T47D (cell line): ENCODE data around the gene PRKG1.

Source experiments
- DNase-seq, 2 experiments: peaks; one replicate each; pipeline versions ENCODE4 v3.0.0 to v3.0.0-alpha.2; 2011 to 2012; ENCODE audit warnings: low read depth in 1 of 2, low spot score in 1 of 2
- JUND ChIP-seq: IDR thresholded peaks from 2 replicates; pipeline ENCODE4 v1.6.1; 2012; ENCODE audit warnings: low read depth
- in situ Hi-C: cut with HindIII; loops from 2 replicates; pipeline ENCODE4 v1.10.0; 2016; ENCODE audit warnings: low sequenced_read_pairs, low pct_unique_long_range_greater_than_20kb

Gene PRKG1

DNA sequence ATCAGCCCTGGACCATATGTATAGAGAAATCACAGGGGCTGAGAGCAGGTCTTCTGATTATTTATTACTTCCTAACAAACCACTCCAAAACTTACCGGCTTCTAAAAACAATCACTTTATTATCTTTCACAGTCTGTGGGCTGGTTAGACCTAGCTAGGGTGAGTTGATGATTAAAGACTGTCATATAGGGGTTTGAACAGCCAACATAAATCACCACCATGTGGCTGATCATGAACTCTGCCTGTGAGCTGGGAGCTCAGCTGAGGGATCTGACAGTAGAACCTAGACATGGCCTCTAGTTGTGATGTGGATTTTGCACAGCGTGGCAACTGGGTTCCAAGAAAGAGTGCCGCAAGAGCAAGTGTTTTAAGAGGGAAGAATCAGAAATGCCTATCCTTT lies 319.8 kb downstream of the PRKG1 start:
- in situ Hi-C loops: no loop called here
- DNase-seq: no peak
- no peak for TF ChIP-seq JUND

DNA sequence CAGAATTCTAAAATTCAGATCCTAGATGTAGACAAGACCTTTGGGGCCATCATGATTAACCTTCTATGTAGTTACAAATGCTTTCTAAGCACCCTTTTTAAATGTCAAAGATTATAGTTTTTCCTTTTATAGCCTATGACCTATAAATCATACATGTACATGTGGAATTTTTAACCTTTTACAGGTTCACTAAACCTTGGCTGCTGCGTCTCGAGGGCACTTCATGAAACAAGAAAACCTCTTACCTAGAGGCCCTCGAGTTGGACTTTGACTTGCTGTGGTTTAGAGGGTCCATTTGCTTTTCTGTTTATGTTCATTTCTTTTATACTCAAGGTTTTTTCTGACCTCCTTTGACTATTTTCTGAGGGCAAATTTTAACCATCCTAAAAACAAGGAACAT lies 323.0 kb downstream of the PRKG1 start:
- TF ChIP-seq JUND: no peak
- in situ Hi-C loops: no loop called here
- DNase-seq: no peak

DNA sequence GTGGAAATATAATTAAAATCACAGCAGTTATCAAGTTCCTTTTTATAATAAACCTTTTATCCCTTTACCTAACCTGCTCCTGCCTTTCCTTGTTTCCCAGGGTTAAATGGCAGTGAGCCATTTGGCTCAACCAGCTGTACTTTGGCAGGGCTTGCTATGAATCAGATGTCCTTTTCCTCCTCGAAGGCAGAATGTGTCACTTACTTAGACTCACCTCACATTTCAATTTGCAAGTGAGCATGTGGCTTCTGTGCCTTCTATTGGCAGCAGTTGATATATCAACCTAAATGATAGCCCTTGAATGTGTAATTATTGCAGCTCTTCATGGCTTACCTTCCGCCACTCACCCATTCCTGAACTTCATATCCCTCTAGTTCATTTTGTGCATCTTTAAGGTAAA lies 323.4 kb downstream of the PRKG1 start:
- in situ Hi-C loops: no loop called here
- TF ChIP-seq JUND: 0 out of 2 replicates have a peak, but pooled peaks have one; percentile 33
- DNase-seq: peak; percentile 35 to 73

DNA sequence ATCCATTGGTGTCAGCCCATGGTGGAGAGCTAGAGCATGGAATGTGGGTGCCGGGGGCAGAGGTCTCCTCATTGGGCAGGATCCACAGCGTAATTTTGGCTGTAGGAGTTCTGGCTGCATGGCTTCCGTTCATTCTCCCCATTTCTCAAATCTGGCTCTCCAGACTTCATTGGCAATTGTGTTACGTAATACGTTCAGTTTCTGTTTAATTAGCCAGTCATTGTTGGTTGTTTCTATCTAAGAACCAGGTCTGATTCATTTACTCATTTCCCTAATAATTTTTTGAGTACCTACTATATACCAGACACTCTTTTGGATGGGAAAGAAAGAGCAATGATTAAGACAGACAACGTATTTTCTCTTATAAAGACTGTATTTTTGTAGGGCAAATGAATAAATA lies 325.6 kb downstream of the PRKG1 start:
- in situ Hi-C loops: no loop called here
- no peak for TF ChIP-seq JUND
- no peak for DNase-seq

DNA sequence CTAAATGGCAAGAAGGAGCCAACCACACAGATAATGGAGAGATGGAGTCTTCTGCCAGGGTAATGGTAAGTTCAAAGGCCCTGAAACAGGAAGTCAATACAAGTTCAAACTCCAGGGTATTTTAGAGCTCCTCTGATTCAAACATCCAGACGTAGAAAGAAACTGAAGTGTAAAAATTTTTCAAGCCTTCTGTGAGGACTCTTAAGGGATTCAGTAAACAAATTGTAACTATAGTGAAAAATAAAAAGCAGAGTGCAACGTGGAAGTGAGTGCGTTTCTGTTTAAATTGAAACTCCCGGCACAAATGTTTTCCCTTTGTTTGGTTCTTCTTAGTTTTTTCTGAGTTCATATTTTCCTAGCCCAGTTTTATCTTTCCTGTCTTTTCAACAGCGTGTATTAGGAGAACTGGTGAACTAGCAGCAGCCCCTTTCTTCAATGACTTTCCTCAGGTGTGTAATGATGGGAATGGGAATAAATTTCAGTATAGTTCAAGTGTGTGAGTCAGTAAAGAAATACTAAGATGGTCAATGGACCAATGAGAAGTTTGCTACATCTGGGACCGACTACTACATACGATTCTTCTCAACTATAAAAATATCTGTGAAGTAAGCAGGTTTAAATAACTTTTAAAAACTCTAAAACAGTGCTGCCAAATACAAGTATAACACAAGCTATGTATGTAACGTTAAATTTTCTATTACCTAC lies 326.3 kb downstream of the PRKG1 start:
- in situ Hi-C loops: no loop called here
- DNase-seq: no peak
- no peak for TF ChIP-seq JUND

DNA sequence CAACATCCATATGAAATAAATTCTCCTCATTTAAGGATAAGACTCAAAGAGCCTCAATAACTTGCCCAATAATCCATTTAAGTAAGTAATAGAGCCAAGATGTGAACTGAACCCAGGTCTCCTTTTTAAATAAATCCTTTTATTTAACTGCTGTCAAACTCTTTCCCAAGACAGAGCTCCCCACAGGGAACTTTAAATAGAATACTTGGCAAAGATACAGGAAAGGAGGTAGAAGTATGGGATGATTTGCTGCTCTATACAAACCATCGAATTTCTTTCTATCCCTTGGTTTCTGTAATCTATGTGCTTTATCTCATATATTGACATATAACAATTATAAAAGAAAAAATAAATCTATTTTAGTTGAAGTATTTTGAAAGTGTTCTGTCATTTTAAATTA lies 329.2 kb downstream of the PRKG1 start:
- no peak for TF ChIP-seq JUND
- no peak for DNase-seq
- in situ Hi-C loops: no loop called here

DNA sequence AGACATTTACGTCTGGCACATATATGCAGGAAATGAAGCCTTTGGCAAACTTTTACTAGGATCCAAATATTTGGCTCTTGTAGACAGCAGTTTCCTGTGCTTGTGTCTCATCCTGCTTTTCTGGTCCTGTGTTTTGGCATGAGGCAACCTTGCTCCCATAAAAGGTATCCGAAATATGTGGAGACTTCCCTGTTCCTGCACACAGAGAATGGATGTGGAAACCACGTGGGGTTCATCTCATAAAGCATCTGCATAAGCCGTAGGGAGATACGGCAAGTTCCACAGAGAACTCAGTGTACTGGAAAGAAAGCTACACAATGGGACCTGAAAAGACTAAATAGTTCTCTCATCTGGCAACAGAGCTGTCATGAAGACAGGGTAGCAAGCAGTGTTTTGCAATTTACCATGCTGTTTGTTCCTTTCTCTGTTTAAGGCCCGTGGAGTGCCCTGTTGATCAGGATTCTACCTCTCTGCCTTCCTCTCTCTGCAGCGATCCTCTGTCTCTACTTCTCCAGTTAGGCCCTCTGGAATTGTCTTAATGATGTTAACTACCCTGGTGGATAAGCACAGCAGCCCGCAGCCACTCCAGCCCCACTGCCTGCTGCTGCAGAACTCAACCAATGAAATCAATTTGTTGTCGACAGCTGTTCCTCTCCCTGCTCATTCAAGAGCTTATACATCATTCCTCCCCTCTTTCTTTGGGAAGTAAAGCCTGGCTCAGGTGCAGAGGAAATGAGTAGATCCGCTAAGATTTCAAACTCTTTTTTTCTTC lies 331.5 kb downstream of the PRKG1 start:
- peak; percentile 19 to 83 for DNase-seq
- in situ Hi-C loops: no loop called here
- peak; percentile 9; the same call in 1 of the 2 replicates for TF ChIP-seq JUND

DNA sequence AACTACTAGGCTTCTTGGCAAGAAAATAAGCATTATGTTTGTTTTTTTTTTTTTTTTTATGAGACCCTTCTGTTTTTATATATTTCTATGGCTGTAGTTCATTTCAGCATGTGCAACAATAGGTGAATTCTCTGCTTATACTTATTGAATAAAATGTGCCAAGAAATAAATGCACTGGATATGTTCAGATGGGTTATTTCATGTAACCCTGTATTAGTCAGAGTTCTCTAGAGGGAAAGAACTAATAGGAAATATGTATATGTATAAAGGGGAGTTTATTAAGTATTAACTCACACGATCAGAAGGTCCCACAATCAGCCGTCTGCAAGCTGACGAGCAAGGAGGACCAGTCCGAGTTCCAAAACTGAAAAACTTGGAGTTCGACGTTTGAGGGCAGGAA lies 332.3 kb downstream of the PRKG1 start:
- DNase-seq: no peak
- TF ChIP-seq JUND: no peak
- in situ Hi-C loops: no loop called here

DNA sequence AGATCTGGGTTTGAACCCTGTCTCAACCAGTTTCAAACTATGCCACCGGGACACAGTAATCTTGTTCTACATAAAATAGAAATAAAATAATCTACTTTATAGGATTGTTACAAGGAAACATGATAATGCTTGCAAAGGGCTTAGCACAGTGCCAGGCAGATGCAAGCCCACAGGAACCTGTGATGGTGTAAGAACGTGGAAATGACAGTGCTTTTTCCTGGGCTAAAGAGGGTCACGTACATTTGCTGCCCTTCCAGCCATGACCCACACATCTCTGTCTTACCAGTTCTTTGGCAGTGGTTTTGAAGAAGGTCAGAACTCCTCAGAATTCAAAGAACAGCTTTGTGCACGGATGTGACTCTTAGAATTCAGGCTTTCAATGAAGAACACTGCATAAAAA lies 342.2 kb downstream of the PRKG1 start:
- TF ChIP-seq JUND: no peak
- DNase-seq: no peak
- in situ Hi-C loops: no loop called here

DNA sequence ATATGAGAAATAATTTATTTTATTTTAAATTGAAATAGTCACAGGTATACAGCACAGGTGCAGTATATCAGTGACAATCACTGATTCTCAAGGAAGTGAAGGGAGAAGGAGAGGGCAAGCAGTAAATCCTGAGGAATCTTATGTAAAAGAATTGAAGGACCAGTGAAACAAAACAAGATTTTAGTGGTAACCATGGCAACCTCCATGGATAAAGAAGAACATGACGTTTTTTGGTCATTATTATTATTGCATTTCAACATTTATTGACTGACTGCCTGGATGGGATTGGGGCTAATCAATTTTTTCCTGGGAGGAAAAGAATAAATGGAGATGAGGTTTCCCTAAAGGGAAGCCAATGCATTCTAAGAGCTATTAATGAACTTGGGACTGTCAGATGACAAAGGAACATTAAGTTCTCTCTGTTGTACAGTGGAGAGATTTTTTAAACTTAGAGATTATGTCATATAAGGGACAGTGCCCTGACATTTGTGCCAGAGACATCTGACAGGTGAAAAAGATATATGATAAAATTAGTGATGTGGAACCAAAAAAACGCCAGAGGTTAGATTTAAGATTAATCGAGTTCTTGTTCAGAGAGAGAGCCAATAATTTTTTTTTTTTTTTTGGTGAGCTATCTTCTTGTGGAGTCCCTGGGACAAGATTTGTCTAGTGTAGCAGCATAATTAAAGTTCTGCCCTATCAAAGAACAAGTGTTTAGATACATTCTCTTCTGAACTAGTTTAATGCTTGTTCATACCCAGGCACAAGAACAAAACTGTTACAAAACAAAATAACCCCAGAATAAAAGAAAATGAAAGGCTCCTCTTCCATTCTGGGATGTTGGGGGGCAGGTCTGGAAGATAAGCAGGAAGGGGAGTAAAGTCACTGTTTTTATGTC lies 345.2 kb downstream of the PRKG1 start:
- no peak for TF ChIP-seq JUND
- in situ Hi-C loops: no loop called here
- DNase-seq: no peak

DNA sequence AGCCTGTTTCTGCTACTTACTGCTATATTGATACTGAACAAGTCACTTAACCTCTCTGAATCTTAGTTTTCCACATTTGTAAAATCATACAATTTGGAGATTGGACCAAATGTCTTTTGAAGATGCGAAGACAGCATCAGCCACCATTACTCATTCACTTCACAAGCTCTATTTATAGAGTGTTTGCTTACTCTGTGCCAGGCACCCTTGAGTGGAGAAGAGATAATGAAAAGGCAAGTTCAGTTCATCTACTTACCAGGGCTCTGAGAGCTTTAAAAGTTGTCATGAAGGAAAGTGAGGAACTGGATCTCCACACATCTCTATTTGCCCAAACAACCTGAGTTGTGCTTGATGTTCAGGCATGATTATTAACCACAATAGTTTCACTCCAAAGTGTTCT lies 347.6 kb downstream of the PRKG1 start:
- DNase-seq: no peak
- no peak for TF ChIP-seq JUND
- in situ Hi-C loops: no loop called here

DNA sequence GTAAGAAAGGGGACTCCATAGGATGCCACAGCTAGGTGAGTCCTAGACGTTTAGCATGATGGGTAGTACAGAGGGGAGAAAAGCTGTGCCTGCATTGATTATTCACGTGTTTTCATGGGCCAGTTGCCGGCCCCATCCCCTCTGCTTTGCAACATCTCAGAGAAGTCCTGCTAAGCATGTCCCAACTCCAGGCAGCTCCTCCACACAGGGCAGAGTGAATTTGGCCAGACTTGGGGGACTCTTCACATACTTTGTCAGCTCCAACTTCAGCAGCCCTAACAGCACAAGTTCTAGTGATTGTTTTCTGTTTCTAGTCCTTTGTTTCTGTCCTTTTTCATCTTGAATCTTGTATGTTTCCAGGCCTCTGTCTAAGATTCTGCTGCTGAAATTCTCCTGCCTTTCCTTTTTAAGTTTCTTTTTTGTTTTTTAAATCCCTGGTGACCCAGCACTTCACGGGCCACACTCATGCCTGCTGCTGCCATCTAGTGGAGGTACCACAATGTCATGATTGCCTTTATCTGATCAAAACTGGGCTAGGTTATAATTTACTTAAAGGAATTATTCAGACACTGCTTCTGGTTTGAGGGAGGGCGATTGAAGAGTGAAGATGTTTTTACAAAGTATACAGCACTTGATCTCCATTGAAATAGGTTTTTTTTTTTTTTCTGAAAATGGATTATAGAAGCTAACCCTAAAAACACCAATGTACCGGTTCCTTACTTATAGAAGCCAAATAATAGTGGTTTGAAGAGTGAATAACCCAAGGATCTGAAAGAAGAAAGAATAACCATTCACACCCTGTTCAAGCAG lies 348.2 kb downstream of the PRKG1 start:
- no peak for TF ChIP-seq JUND
- peak; percentile 55 to 76 for DNase-seq
- in situ Hi-C loops: no loop called here
